ENCODE results near the gene DENND4A. TPM values are rescaled to one million over a fixed set of nuclear protein-coding genes. Genes with fewer than 3 reads are reported as not detected.

Gene DENND4A
- total RNA-seq, 4 donors from 2014 or later: 20.3 to 42.3 (median 33.7) TPM

DNA sequence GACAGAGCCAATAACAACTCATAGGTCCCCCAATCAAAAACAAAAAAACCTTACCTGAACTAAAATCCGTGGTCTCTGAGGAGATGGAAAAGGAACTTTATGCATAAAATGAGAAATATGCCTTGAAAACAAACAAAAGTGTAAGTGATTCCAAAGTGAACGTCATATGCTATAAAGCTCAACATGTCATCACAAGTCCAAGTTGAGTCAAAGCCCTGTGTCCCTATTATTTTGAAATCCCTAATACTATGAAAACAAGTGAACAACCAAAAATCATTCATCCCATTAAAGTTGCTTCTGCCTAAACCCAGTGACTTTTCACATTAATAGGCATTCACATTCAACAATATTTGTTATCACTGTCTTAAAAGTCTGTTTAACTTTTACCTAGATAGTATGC, 59.4 kb downstream of the DENND4A start:
- peaks cover 0 to 63% of the 10 kb centered on the region in 2 donors for H3K36me3 ChIP-seq
- H3K4me3 ChIP-seq: no peak overlapping the region
- WGBS, 2 donors (ENCODE audit: low coverage in 1 of 2): 79 to 100% methylated on average over 1 to 2 of the region's 2 CpGs
- H3K27me3 ChIP-seq: no peaks in the 10 kb centered on the region
- ATAC-seq: no peak
- TF ChIP-seq, protein P1, sequence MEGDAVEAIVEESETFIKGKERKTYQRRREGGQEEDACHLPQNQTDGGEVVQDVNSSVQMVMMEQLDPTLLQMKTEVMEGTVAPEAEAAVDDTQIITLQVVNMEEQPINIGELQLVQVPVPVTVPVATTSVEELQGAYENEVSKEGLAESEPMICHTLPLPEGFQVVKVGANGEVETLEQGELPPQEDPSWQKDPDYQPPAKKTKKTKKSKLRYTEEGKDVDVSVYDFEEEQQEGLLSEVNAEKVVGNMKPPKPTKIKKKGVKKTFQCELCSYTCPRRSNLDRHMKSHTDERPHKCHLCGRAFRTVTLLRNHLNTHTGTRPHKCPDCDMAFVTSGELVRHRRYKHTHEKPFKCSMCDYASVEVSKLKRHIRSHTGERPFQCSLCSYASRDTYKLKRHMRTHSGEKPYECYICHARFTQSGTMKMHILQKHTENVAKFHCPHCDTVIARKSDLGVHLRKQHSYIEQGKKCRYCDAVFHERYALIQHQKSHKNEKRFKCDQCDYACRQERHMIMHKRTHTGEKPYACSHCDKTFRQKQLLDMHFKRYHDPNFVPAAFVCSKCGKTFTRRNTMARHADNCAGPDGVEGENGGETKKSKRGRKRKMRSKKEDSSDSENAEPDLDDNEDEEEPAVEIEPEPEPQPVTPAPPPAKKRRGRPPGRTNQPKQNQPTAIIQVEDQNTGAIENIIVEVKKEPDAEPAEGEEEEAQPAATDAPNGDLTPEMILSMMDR (IDR thresholded peaks at IDR 0.05): no peak
- no peak for TF ChIP-seq POLR2AphosphoS5 (IDR thresholded peaks at IDR 0.05)
- TF ChIP-seq EP300 (IDR thresholded peaks at IDR 0.05): no peak
- TF ChIP-seq POLR2A (IDR thresholded peaks at IDR 0.05): no peak
- no peak overlapping the region for H3K27ac ChIP-seq
- no peaks in the 10 kb centered on the region for H3K4me1 ChIP-seq
- H3K9me3 ChIP-seq: no peaks in the 10 kb centered on the region

DNA sequence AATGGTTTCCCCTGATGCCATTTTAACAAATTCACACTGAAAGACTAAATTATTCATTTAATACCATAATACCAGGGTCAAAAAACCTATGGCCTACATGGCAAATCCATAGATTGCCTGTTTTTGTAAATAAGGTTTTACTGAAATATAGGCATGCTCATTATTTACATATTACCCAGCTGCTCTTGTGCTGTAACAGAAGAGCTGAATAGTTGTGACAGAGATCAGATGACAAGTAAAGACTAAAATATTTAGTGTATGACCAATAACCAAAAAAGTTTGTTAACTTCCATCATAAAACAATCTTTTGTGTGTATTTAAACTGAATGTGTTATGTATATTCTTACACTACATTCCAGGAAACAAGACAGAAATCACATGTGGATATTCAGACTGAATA, 60.2 kb downstream of the DENND4A start:
- no peak for TF ChIP-seq POLR2A (IDR thresholded peaks at IDR 0.05)
- TF ChIP-seq, protein P1 (IDR thresholded peaks at IDR 0.05): no peak
- TF ChIP-seq POLR2AphosphoS5 (IDR thresholded peaks at IDR 0.05): no peak
- TF ChIP-seq EP300 (IDR thresholded peaks at IDR 0.05): no peak
- ATAC-seq: no peak

DNA sequence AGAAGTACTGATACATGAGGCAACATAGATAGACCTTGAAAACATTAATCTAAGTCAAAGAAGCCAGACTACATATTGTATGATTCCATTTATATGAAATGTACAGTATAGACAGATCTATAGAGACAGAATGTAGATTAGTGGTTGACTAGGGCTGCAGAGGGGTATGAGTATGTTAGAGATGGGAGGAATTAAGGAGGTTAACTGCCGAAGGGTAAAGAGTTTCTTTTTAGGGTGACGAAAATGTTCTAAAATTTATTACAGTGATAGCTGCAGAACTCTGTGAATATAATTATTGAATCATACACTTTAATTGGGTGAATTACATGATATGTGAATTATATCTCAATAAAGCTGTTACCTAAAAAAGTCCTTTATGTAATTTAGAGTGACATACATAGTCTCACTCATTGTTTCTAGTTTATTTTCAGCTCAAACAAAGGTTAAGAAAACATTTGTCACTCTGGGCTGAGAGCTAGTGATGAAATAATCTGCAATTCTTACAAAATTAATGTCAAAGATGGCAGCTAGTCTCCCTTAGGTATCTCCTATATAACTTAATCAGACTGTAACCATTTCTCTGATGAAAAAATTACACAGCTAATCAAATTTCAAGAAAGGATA, 61.4 kb downstream of the DENND4A start:
- no peak overlapping the region for H3K4me3 ChIP-seq
- 87 to 100% methylated on average over 2 of the region's 2 CpGs for WGBS, 2 donors (ENCODE audit: low coverage in 1 of 2)
- TF ChIP-seq, protein P1 (IDR thresholded peaks at IDR 0.05): no peak
- TF ChIP-seq EP300 (IDR thresholded peaks at IDR 0.05) (no peak), POLR2A (IDR thresholded peaks at IDR 0.05) (no peak), POLR2AphosphoS5 (IDR thresholded peaks at IDR 0.05) (no peak)
- H3K27ac ChIP-seq: no peak overlapping the region
- no peaks in the 10 kb centered on the region for H3K4me1 ChIP-seq
- peaks cover 0 to 63% of the 10 kb centered on the region in 2 donors for H3K36me3 ChIP-seq
- no peaks in the 10 kb centered on the region for H3K27me3 ChIP-seq
- no peaks in the 10 kb centered on the region for H3K9me3 ChIP-seq
- no peak for ATAC-seq

More for the DNA sequence above, 60.2 kb downstream of the DENND4A start:
- no peaks in the 10 kb centered on the region for H3K27me3 ChIP-seq
- no peaks in the 10 kb centered on the region for H3K4me1 ChIP-seq
- H3K27ac ChIP-seq: no peak overlapping the region
- H3K36me3 ChIP-seq: peaks cover 0 to 63% of the 10 kb centered on the region in 2 donors
- no peak overlapping the region for H3K4me3 ChIP-seq
- H3K9me3 ChIP-seq: no peaks in the 10 kb centered on the region

DNA sequence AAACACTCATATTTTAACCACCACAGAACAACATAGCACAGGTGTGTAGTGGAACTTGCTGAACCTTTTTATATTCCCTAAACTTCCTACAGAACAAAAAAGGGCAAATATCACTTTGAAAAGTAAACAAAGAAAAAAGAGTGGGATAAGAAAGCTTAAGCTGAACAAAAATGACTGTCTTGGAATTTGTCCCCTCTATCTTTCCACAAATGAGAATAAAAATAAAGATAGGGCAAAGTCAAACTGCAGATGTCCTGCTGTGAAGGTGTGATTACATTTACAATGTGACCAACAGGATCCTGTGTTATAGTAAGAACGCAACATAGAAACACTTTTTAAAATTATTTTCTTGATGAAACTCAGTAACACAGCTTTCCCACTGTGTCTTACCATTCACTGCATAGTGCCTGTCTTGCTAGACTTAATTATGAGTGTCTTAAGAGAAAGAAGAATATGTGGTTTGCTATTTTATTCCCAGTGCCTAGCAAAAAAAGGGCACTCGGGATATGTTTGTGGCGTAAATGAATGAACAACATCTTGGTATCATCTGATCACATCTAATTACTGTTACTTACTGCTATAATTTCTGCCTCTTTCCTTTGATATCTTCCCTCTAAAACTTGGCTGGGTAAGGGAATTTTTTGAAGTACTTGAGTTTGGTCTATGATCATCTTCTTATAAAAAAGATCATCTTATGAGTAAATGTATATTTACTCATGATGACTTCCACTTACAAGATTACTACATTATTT, 67.5 kb downstream of the DENND4A start:
- Histone ChIP-seq H3K4me3 (no peak overlapping the region), H3K4me1 (no peaks in the 10 kb centered on the region), H3K27ac (no peak overlapping the region), H3K27me3 (no peaks in the 10 kb centered on the region), H3K9me3 (no peaks in the 10 kb centered on the region), H3K36me3 (peaks cover 0 to 96% of the 10 kb centered on the region in 2 donors)
- ATAC-seq: no peak
- TF ChIP-seq EP300 (IDR thresholded peaks at IDR 0.05) (no peak), POLR2A (IDR thresholded peaks at IDR 0.05) (no peak), POLR2AphosphoS5 (IDR thresholded peaks at IDR 0.05) (no peak)
- TF ChIP-seq, protein P1 (IDR thresholded peaks at IDR 0.05): no peak
- WGBS, 2 donors (ENCODE audit: low coverage in 1 of 2): 85 to 98% methylated on average over 3 of the region's 3 CpGs

DNA sequence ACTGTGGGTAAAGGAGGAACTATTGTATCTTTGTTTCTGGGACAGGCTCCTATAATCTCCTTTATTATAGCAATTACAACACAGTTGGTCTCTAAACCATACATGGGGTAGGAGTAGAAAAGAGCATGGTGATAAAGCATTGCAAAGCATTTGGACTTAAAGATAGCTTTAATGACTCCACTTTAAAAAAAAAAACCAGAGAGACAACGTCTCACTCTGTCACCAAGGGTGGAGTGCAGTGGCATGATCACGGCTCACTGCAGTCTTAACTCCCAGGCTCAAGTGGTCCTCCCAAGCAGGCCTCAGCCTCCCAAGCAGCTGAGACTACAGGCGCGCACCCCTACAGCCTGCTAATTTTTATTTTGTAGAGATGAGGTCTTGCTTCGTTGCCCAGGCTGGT, 68.2 kb downstream of the DENND4A start:
- WGBS, 2 donors (ENCODE audit: low coverage in 1 of 2): 80 to 82% methylated on average over 2 to 4 of the region's 5 CpGs
- peaks cover 0 to 96% of the 10 kb centered on the region in 2 donors for H3K36me3 ChIP-seq

More for the DNA sequence above, 68.2 kb downstream of the DENND4A start:
- H3K4me1 ChIP-seq: no peaks in the 10 kb centered on the region
- TF ChIP-seq, protein P1 (IDR thresholded peaks at IDR 0.05): no peak
- TF ChIP-seq POLR2A (IDR thresholded peaks at IDR 0.05) (no peak), POLR2AphosphoS5 (IDR thresholded peaks at IDR 0.05) (no peak), EP300 (IDR thresholded peaks at IDR 0.05) (no peak)
- H3K27ac ChIP-seq: no peak overlapping the region
- ATAC-seq: no peak
- no peaks in the 10 kb centered on the region for H3K9me3 ChIP-seq
- H3K4me3 ChIP-seq: no peak overlapping the region
- H3K27me3 ChIP-seq: no peaks in the 10 kb centered on the region

Measured in gastroesophageal sphincter (tissue), 4 donors.